ENCODE measurements around the gene HECW1. TPM values are rescaled to one million over a fixed set of nuclear protein-coding genes. Genes with fewer than 3 reads are reported as not detected.
"Not testable (repeated sequence)": the region's sequence is repeated elsewhere in the genome, so short reads cannot be mapped to it uniquely, and the experiment has no call there.

The HECW1 gene
- total and polyA plus RNA-seq, 4 experiments from 2014 or later, result not detected

- H3K9me3 Mint-ChIP-seq, result peaks cover 0 to 10% (median 0%) of the 10 kb centered on the region in 8 donors
- peaks cover 34% of the 10 kb centered on the region for H3K4me1 ChIP-seq (ENCODE audit: insufficient read depth, low read length)
- DNase-seq, result peak in 3 of 5 donors; percentile 45 to 54 (median 45)
- peak overlapping the region; percentile 93 to 100 (median 98) for H3K27ac Mint-ChIP-seq
- POLR2A ChIA-PET (ENCODE audit: partially characterized antibody), result interaction anchor here (0.8 to 13.3 kb wide), 17 partner anchors 10 to 652 kb away, joined by 3 to 393 read pairs (median 9); partner anchors contain the start of genes COA1, MRPL32 and PSMA2
- intact Hi-C loops (cut with micrococcal nuclease), result no loop called here
- H3K9me3 ChIP-seq (ENCODE audit: control insufficient read depth in 1 of 2, low read length in 2 of 2), result no peaks in the 10 kb centered on the region
- H3K27me3 ChIP-seq (ENCODE audit: insufficient read depth, low read length), result no peaks in the 10 kb centered on the region
- peak overlapping the region; percentile 87 for H3K27ac ChIP-seq (ENCODE audit: low read depth, low read length)
- H3K4me3 ChIP-seq (ENCODE audit: low read length in 2 of 2), result peak overlapping the region; percentile 73 to 97
- peaks cover 0 to 30% of the 10 kb centered on the region in 2 donors for H3K36me3 Mint-ChIP-seq
- H3K36me3 ChIP-seq (ENCODE audit: insufficient read depth, low read length), result no peaks in the 10 kb centered on the region
- peaks cover 24 to 60% (median 30%) of the 10 kb centered on the region in 4 donors for H3K4me1 Mint-ChIP-seq
- CTCF ChIA-PET (ENCODE audit: partially characterized antibody), result interaction anchor here (1.4 to 13.2 kb wide), 9 partner anchors 10 to 254 kb away, joined by 3 to 670 read pairs (median 46); no protein-coding TSS in a partner anchor
- H3K27me3 Mint-ChIP-seq, result peaks cover 2 to 9% of the 10 kb centered on the region in 2 donors
- H3K4me3 Mint-ChIP-seq, result peak overlapping the region; percentile 93 to 99 (median 98)
These were observed 471.7 kb downstream of the HECW1 start for GRCh38 chr7:43584195-43584586.

- Mint-ChIP-seq H3K36me3 (peaks cover 0 to 34% of the 10 kb centered on the region in 2 donors), H3K4me1 (peaks cover 28 to 65% (median 35%) of the 10 kb centered on the region in 4 donors), H3K27ac (peak overlapping the region; percentile 93 to 100 (median 98)), H3K4me3 (peak overlapping the region; percentile 93 to 99 (median 98))
- ChIA-PET POLR2A (ENCODE audit: partially characterized antibody) (interaction anchor here (0.8 to 13.3 kb wide), 13 partner anchors 10 to 653 kb away, joined by 3 to 393 read pairs (median 6); partner anchors contain the start of genes COA1, MRPL32 and PSMA2), CTCF (ENCODE audit: partially characterized antibody) (interaction anchor here (0.8 to 13.2 kb wide), 7 partner anchors 9 to 253 kb away, joined by 3 to 670 read pairs (median 6); no protein-coding TSS in a partner anchor)
- peak overlapping the region; percentile 73 to 97 for H3K4me3 ChIP-seq (ENCODE audit: low read length in 2 of 2)
- peaks cover 39% of the 10 kb centered on the region for H3K4me1 ChIP-seq (ENCODE audit: insufficient read depth, low read length)
- H3K9me3 Mint-ChIP-seq; intact Hi-C loops (cut with micrococcal nuclease); H3K36me3 ChIP-seq (ENCODE audit: insufficient read depth, low read length); DNase-seq; H3K9me3 ChIP-seq (ENCODE audit: control insufficient read depth in 1 of 2, low read length in 2 of 2); H3K27me3 Mint-ChIP-seq; H3K27me3 ChIP-seq (ENCODE audit: insufficient read depth, low read length): not testable (repeated sequence)
- peak overlapping the region; percentile 87 for H3K27ac ChIP-seq (ENCODE audit: low read depth, low read length)
These were observed 472.3 kb downstream of the HECW1 start for GRCh38 chr7:43584733-43585132.

- peaks cover 46% of the 10 kb centered on the region for H3K4me1 ChIP-seq (ENCODE audit: insufficient read depth, low read length)
- CTCF ChIA-PET (ENCODE audit: partially characterized antibody), result interaction anchor here (0.8 to 13.2 kb wide), 11 partner anchors 9 to 253 kb away, joined by 3 to 670 read pairs (median 3); no protein-coding TSS in a partner anchor
These were observed 473.1 kb downstream of the HECW1 start for GRCh38 chr7:43585562-43585961.

GRCh38 chr7:43586251-43586900, 473.9 kb downstream of the HECW1 start:
- peaks cover 39 to 81% (median 48%) of the 10 kb centered on the region in 4 donors for H3K4me1 Mint-ChIP-seq
- Histone ChIP-seq H3K4me3 (ENCODE audit: low read length in 2 of 2) (peak overlapping the region in 1 of 2 donors; percentile 97), H3K27ac (ENCODE audit: low read depth, low read length) (peak overlapping the region; percentile 87), H3K27me3 (ENCODE audit: insufficient read depth, low read length) (no peaks in the 10 kb centered on the region), H3K9me3 (ENCODE audit: control insufficient read depth in 1 of 2, low read length in 2 of 2) (no peaks in the 10 kb centered on the region), H3K36me3 (ENCODE audit: insufficient read depth, low read length) (no peaks in the 10 kb centered on the region), H3K4me1 (ENCODE audit: insufficient read depth, low read length) (peaks cover 54% of the 10 kb centered on the region)
- H3K27ac Mint-ChIP-seq, result peak overlapping the region; percentile 93 to 100 (median 98)
- peak in 4 of 5 donors; percentile 61 to 81 (median 72) for DNase-seq
- intact Hi-C loops (cut with micrococcal nuclease), result loop anchor here (2.0 kb wide), 1 partner anchor 14 kb away; no protein-coding TSS in a partner anchor
- H3K4me3 Mint-ChIP-seq, result peak overlapping the region; percentile 93 to 99 (median 98)
- ChIA-PET POLR2A (ENCODE audit: partially characterized antibody) (interaction anchor here (0.6 to 13.3 kb wide), 15 partner anchors 18 to 654 kb away, joined by 3 to 393 read pairs (median 6); partner anchors contain the start of genes MRPL32, MRPS24 and PSMA2), CTCF (ENCODE audit: partially characterized antibody) (interaction anchor here (0.9 to 13.2 kb wide), 9 partner anchors 8 to 248 kb away, joined by 3 to 670 read pairs (median 5); no protein-coding TSS in a partner anchor)
- peaks cover 0 to 10% (median 0%) of the 10 kb centered on the region in 8 donors for H3K9me3 Mint-ChIP-seq
- H3K36me3 Mint-ChIP-seq, result peaks cover 0 to 37% of the 10 kb centered on the region in 2 donors
- H3K27me3 Mint-ChIP-seq, result peaks cover 0 to 9% of the 10 kb centered on the region in 2 donors

More at GRCh38 chr7:43585562-43585961, 473.1 kb downstream of the HECW1 start:
- no peaks in the 10 kb centered on the region for H3K27me3 ChIP-seq (ENCODE audit: insufficient read depth, low read length)
- peaks cover 0 to 34% of the 10 kb centered on the region in 2 donors for H3K36me3 Mint-ChIP-seq
- H3K4me1 Mint-ChIP-seq, result peaks cover 33 to 73% (median 42%) of the 10 kb centered on the region in 4 donors
- H3K9me3 ChIP-seq (ENCODE audit: control insufficient read depth in 1 of 2, low read length in 2 of 2), result no peaks in the 10 kb centered on the region
- H3K4me3 Mint-ChIP-seq, result peak overlapping the region; percentile 93 to 99 (median 98)
- H3K27ac Mint-ChIP-seq, result peak overlapping the region; percentile 93 to 100 (median 98)
- H3K9me3 Mint-ChIP-seq, result peaks cover 0 to 10% (median 0%) of the 10 kb centered on the region in 8 donors
- H3K27ac ChIP-seq (ENCODE audit: low read depth, low read length), result peak overlapping the region; percentile 87
- H3K27me3 Mint-ChIP-seq, result peaks cover 2 to 9% of the 10 kb centered on the region in 2 donors
- POLR2A ChIA-PET (ENCODE audit: partially characterized antibody), result interaction anchor here (0.6 to 13.3 kb wide), 16 partner anchors 13 to 653 kb away, joined by 3 to 393 read pairs (median 6); partner anchors contain the start of genes COA1, MRPL32, MRPS24 and PSMA2
- intact Hi-C loops (cut with micrococcal nuclease), result no loop called here
- no peaks in the 10 kb centered on the region for H3K36me3 ChIP-seq (ENCODE audit: insufficient read depth, low read length)
- H3K4me3 ChIP-seq (ENCODE audit: low read length in 2 of 2), result peak overlapping the region; percentile 73 to 97
- peak in 3 of 5 donors; percentile 28 to 36 (median 31) for DNase-seq

- Histone ChIP-seq H3K36me3 (ENCODE audit: insufficient read depth, low read length) (no peaks in the 10 kb centered on the region), H3K27ac (ENCODE audit: low read depth, low read length) (peak overlapping the region; percentile 87), H3K27me3 (ENCODE audit: insufficient read depth, low read length) (no peaks in the 10 kb centered on the region), H3K4me1 (ENCODE audit: insufficient read depth, low read length) (peaks cover 71% of the 10 kb centered on the region), H3K9me3 (ENCODE audit: control insufficient read depth in 1 of 2, low read length in 2 of 2) (no peaks in the 10 kb centered on the region), H3K4me3 (ENCODE audit: low read length in 2 of 2) (no peak overlapping the region)
- Mint-ChIP-seq H3K9me3 (peaks cover 0 to 5% (median 0%) of the 10 kb centered on the region in 8 donors), H3K36me3 (peaks cover 0 to 40% of the 10 kb centered on the region in 2 donors), H3K27ac (peak overlapping the region; percentile 58 to 94 (median 91)), H3K4me1 (peaks cover 52 to 90% (median 62%) of the 10 kb centered on the region in 4 donors), H3K27me3 (peaks cover 0 to 4% of the 10 kb centered on the region in 2 donors), H3K4me3 (peak overlapping the region; percentile 18 to 73 (median 60))
- ChIA-PET CTCF (ENCODE audit: partially characterized antibody) (interaction anchor here (13.2 kb wide), 1 partner anchor 111 kb away, joined by 670 read pairs; no protein-coding TSS in a partner anchor), POLR2A (ENCODE audit: partially characterized antibody) (interaction anchor here (1.0 to 13.3 kb wide), 7 partner anchors 15 to 112 kb away, joined by 3 to 393 read pairs (median 3); no protein-coding TSS in a partner anchor)
- intact Hi-C loops (cut with micrococcal nuclease), result no loop called here
- DNase-seq, result no peak
These were observed 476.2 kb downstream of the HECW1 start for GRCh38 chr7:43588477-43589132.

GRCh38 chr7:43589133-43589478, 476.7 kb downstream of the HECW1 start:
- Mint-ChIP-seq H3K9me3 (peaks cover 0 to 3% (median 0%) of the 10 kb centered on the region in 8 donors), H3K27me3 (peaks cover 0 to 1% of the 10 kb centered on the region in 2 donors), H3K36me3 (peaks cover 0 to 35% of the 10 kb centered on the region in 2 donors), H3K27ac (peak overlapping the region; percentile 71 to 94 (median 91)), H3K4me3 (peak overlapping the region in 7 of 8 donors; percentile 56 to 83 (median 65)), H3K4me1 (peaks cover 56 to 90% (median 66%) of the 10 kb centered on the region in 4 donors)
- intact Hi-C loops (cut with micrococcal nuclease), result no loop called here
- no peak overlapping the region for H3K4me3 ChIP-seq (ENCODE audit: low read length in 2 of 2)
- CTCF ChIA-PET (ENCODE audit: partially characterized antibody), result interaction anchor here (13.2 kb wide), 1 partner anchor 111 kb away, joined by 670 read pairs; no protein-coding TSS in a partner anchor
- POLR2A ChIA-PET (ENCODE audit: partially characterized antibody), result interaction anchor here (1.0 to 13.3 kb wide), 6 partner anchors 14 to 111 kb away, joined by 3 to 393 read pairs (median 3); no protein-coding TSS in a partner anchor
- no peaks in the 10 kb centered on the region for H3K9me3 ChIP-seq (ENCODE audit: control insufficient read depth in 1 of 2, low read length in 2 of 2)
- peak overlapping the region; percentile 87 for H3K27ac ChIP-seq (ENCODE audit: low read depth, low read length)
- H3K27me3 ChIP-seq (ENCODE audit: insufficient read depth, low read length), result no peaks in the 10 kb centered on the region
- H3K4me1 ChIP-seq (ENCODE audit: insufficient read depth, low read length), result peaks cover 76% of the 10 kb centered on the region
- H3K36me3 ChIP-seq (ENCODE audit: insufficient read depth, low read length), result no peaks in the 10 kb centered on the region
- no peak for DNase-seq

Measured in CD4-positive, alpha-beta memory T cell (primary cell).